Endothelial cell of umbilical vein (primary cell): ENCODE results near the gene GABRA5. TPM values are rescaled to one million over a fixed set of nuclear protein-coding genes. Genes with fewer than 3 reads are reported as not detected.

Experiments
- BruUV-seq: library from RNA; stranded (reverse); fragments of 400-500 nt; replicated peaks from 2 replicates; lab custom pipeline; 2021; lab: Mats Ljungman, UMichigan
- CTCF ChIA-PET: fragments of 300-600, 350-600 bp; sonication (Branson Sonifier 250); formaldehyde crosslinking; loops from one replicate; lab custom pipeline; 2021; ENCODE audit warnings: antibody characterized with exemption, inconsistent platforms; lab: Charles Lee
- POLR2A ChIA-PET: fragments of 300-600, 350-600 bp; sonication (Branson Sonifier 250); formaldehyde crosslinking; loops from one replicate; lab custom pipeline; 2021; ENCODE audit warnings: antibody characterized with exemption, inconsistent platforms; lab: Charles Lee
- DNase-seq: peaks from one replicate; pipeline ENCODE4 v3.0.0-alpha.2; 2011; ENCODE audit warnings: low read depth, low spot score
- FAIRE-seq: peaks from 2 replicates; lab custom pipeline; 2011; peaks lifted over from hg19 to GRCh38; lab: Jason Lieb, UNC
- H2AFZ ChIP-seq: 2 replicates; pipeline ENCODE4 v1.6.0; 2012; ENCODE audit warnings: low read depth, low read length, control low read depth, inconsistent platforms
- H3K27ac ChIP-seq: 2 replicates; pipeline ENCODE4 v1.5.1; 2011; ENCODE audit warnings: low read depth, mild to moderate bottlenecking, control low read depth, low read length, moderate library complexity; ENCODE audit not compliant: insufficient read depth
- H3K27me3 ChIP-seq, 2 experiments: 2 replicates each; pipeline versions ENCODE4 v1.6.0 to v1.6.1; 2011; ENCODE audit warnings: low read length in 2 of 2, mixed read lengths in 1 of 2; ENCODE audit not compliant: control insufficient read depth in 2 of 2, insufficient read depth in 2 of 2
- H3K36me3 ChIP-seq, 2 experiments: 2 replicates in 1 of 2; 3 replicates in 1 of 2; pipeline ENCODE4 v1.5.1; 2011; ENCODE audit warnings: low read length in 2 of 2, mild to moderate bottlenecking in 1 of 2, moderate library complexity in 1 of 2; ENCODE audit not compliant: control insufficient read depth in 2 of 2, insufficient read depth in 2 of 2; ENCODE audit errors: extremely low read depth in 1 of 2
- H3K4me1 ChIP-seq: 3 replicates; pipeline ENCODE4 v1.5.1; 2011; ENCODE audit warnings: mild to moderate bottlenecking, low read length; ENCODE audit not compliant: control insufficient read depth, insufficient read depth; ENCODE audit errors: extremely low read depth
- H3K4me2 ChIP-seq: 2 replicates; pipeline ENCODE4 v1.6.1; 2011; ENCODE audit warnings: low read length, control low read depth, mixed read lengths; ENCODE audit not compliant: insufficient read depth
- H3K4me3 ChIP-seq, 3 experiments: fragments of 200-600 bp in 1 of 3; sonication (generic), shearing (Covaris generic) in 1 of 3; replicated peaks in 1 of 3; 2 replicates each; pipeline ENCODE4 v1.5.1; 2011 to 2016; ENCODE audit warnings: control low read depth in 3 of 3, low read length in 3 of 3, mild to moderate bottlenecking in 2 of 3, inconsistent platforms in 1 of 3, low read depth in 1 of 3, moderate library complexity in 1 of 3; ENCODE audit not compliant: insufficient read depth in 1 of 3
- H3K79me2 ChIP-seq: 2 replicates; pipeline ENCODE4 v1.6.0; 2012; ENCODE audit warnings: low read length, inconsistent platforms; ENCODE audit not compliant: control insufficient read depth, insufficient read depth
- H3K9ac ChIP-seq: replicated peaks from 2 replicates; pipeline ENCODE3; 2011; ENCODE audit warnings: low read length, control low read depth; ENCODE audit not compliant: insufficient read depth; ENCODE audit errors: extremely low read depth
- H3K9me1 ChIP-seq: replicated peaks from 3 replicates; pipeline ENCODE4 v1.6.0; 2011; ENCODE audit warnings: mild to moderate bottlenecking, low read length; ENCODE audit not compliant: control insufficient read depth, insufficient read depth; ENCODE audit errors: extremely low read depth
- H3K9me3 ChIP-seq: replicated peaks from 2 replicates; pipeline ENCODE4 v1.5.1; 2012; ENCODE audit warnings: low read length, inconsistent platforms; ENCODE audit not compliant: control insufficient read depth, insufficient read depth
- H4K20me1 ChIP-seq: replicated peaks from 2 replicates; pipeline ENCODE3; 2011; ENCODE audit warnings: mild to moderate bottlenecking, low read length; ENCODE audit not compliant: control insufficient read depth, insufficient read depth; ENCODE audit errors: extremely low read depth
- CTCF ChIP-seq, 2 donors: IDR thresholded peaks; 1 replicate in 1 of 2; 2 replicates in 1 of 2; pipeline ENCODE4 v1.5.1; 2011; ENCODE audit warnings: low read length in 2 of 2, mild to moderate bottlenecking in 2 of 2, moderate library complexity in 2 of 2, control low read depth in 1 of 2, inconsistent platforms in 1 of 2, low read depth in 1 of 2; ENCODE audit not compliant: insufficient read depth in 1 of 2; ENCODE audit errors: extremely low read depth in 1 of 2
- EZH2 ChIP-seq: IDR thresholded peaks from 2 replicates; pipeline ENCODE4 v1.6.1; 2012; ENCODE audit warnings: borderline replicate concordance, low read depth, mild to moderate bottlenecking, moderate library complexity, low read length, inconsistent platforms; ENCODE audit not compliant: severe bottlenecking
- FOS ChIP-seq: IDR thresholded peaks from 2 replicates; pipeline ENCODE4 v1.6.1; 2011; ENCODE audit warnings: mild to moderate bottlenecking, low read length, moderate library complexity, borderline replicate concordance; ENCODE audit not compliant: insufficient read depth
- GATA2 ChIP-seq: IDR thresholded peaks from 2 replicates; pipeline ENCODE4 v1.7.0; 2011; ENCODE audit warnings: low read depth, mild to moderate bottlenecking, moderate library complexity, mixed read lengths, low read length; ENCODE audit not compliant: insufficient read length, insufficient read depth
- JUN ChIP-seq: IDR thresholded peaks from 2 replicates; pipeline ENCODE4 v1.6.1; 2011; ENCODE audit warnings: borderline replicate concordance, low read depth; ENCODE audit not compliant: insufficient read length, insufficient read depth
- MAX ChIP-seq: IDR thresholded peaks from 2 replicates; pipeline ENCODE4 v1.6.1; 2011; ENCODE audit not compliant: insufficient read depth, insufficient read length
- MYC ChIP-seq: IDR thresholded peaks from one replicate; pipeline ENCODE4 v1.6.1; 2011; ENCODE audit warnings: mild to moderate bottlenecking, low read depth, low read length
- POLR2A ChIP-seq: IDR thresholded peaks from 2 replicates; pipeline ENCODE4 v1.6.1; 2012; ENCODE audit warnings: low read depth, mild to moderate bottlenecking, control low read depth, low read length
- POLR2AphosphoS5 ChIP-seq: IDR thresholded peaks from 2 replicates; pipeline ENCODE4 v1.6.1; 2012; ENCODE audit warnings: low read depth, mild to moderate bottlenecking, control low read depth, low read length, moderate library complexity; ENCODE audit not compliant: insufficient read depth
- dilution Hi-C: fragments of 300-500 bp; cut with MboI; formaldehyde crosslinking; loops from one replicate; pipeline ENCODE4 v1.15.0; 2019; ENCODE audit warnings: low sequenced_read_pairs; ENCODE audit not compliant: extremely low pct_ligation_motif_present
- intact Hi-C: fragments of 100-400 bp; cut with micrococcal nuclease; formaldehyde crosslinking; loops from one replicate; pipeline ENCODE4 v1.10.0; 2022
- polyA plus RNA-seq, 4 experiments: library from polyadenylated mRNA; depleted of rRNA in 3 of 4; stranded (reverse) in 3 of 4; unstranded in 1 of 4; fragments of >200 nt; gene quantifications; 2 replicates each; pipeline versions ENCODE4 v1.2.1 to v1.2.3, GENCODE V29; 2011 to 2012; ENCODE audit warnings: missing spikeins in 1 of 4
- total RNA-seq: library from RNA; stranded (reverse); gene quantifications from 2 replicates; pipeline ENCODE4 v1.2.3, GENCODE V29; 2021

The GABRA5 gene
- total and polyA plus RNA-seq, 2 donors (not counting 3 experiments of a cell fraction or from before 2014, with no cell fraction given), result not detected

DNA sequence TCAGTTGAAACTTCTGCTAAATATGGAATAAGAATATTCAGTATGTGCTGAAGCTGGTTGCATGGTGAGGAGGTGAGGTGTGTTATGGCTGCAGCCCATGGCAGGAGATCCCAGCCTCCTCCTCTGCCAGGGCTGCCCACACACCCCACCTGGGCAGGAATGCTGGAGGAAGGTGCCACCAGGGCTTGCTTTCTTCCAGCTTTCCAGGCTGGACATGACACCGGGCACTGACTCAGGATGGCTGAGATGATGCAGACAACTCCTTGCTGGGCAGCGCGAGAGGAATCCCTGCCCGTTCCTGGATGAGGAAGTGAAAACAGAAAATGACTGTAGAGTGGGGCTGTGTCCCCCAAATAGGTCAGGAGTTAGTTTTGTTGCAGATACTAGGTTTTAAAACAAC is 118.2 kb downstream of the GABRA5 start:
- POLR2A ChIA-PET, result no interaction called here
- Histone ChIP-seq H3K27me3 (no peaks in the 10 kb centered on the region), H3K36me3 (no peaks in the 10 kb centered on the region), H3K4me3 (no peak overlapping the region), H3K9me3 (peaks cover 2% of the 10 kb centered on the region), H4K20me1 (no peaks in the 10 kb centered on the region), H3K4me2 (no peak overlapping the region), H3K9me1 (no peaks in the 10 kb centered on the region), H2AFZ (no peak overlapping the region), H3K27ac (no peak overlapping the region), H3K4me1 (no peaks in the 10 kb centered on the region), H3K79me2 (no peaks in the 10 kb centered on the region), H3K9ac (no peak overlapping the region)
- dilution Hi-C loops (no loop called here), intact Hi-C loops (no loop called here)
- CTCF ChIA-PET, result no interaction called here
- TF ChIP-seq POLR2A, result no peak
- TF ChIP-seq MAX, result no peak
- no peak for TF ChIP-seq JUN
- no peak for TF ChIP-seq GATA2
- no peak for TF ChIP-seq MYC
- TF ChIP-seq FOS, result no peak
- TF ChIP-seq CTCF (IDR thresholded peaks at IDR 0.05; ENCODE audit: extremely low read depth in 1 of 2, insufficient read depth in 1 of 2, low read depth in 1 of 2, low read length in 2 of 2), result no peak
- TF ChIP-seq POLR2AphosphoS5, result no peak
- TF ChIP-seq EZH2, result no peak
- no peak for FAIRE-seq
- no peak for DNase-seq
- no TSS peak for BruUV-seq
